Measurements from ENCODE around the gene KLF16.
A peak's percentile ranks its signal among the peaks of the same experiment; 100 is the strongest.

Gene KLF16

GRCh38 chr19:1860821-1861598, 2.4 kb downstream of the KLF16 start:
- DNase-seq: no peak
- peaks cover 0 to 74% (median 68%) of the 10 kb centered on the region in 4 experiments for H3K4me1 ChIP-seq (ENCODE audit: control extremely low read depth in 1 of 4, control insufficient read depth in 4 of 4, insufficient read depth in 4 of 4, low read length in 3 of 4)
- H3K36me3 ChIP-seq (ENCODE audit: control insufficient read depth in 4 of 4, insufficient read depth in 4 of 4, low read length in 3 of 4): no peaks in the 10 kb centered on the region
- POLR2A ChIA-PET: no interaction called here
- CTCF ChIA-PET: no interaction called here
- WGBS (ENCODE audit: insufficient coverage): 77% methylated on average over 23 of the region's 28 CpGs
- H3K27ac ChIP-seq (ENCODE audit: insufficient read depth in 1 of 2, low read depth in 1 of 2, low read length in 2 of 2, poor library complexity in 1 of 2, severe bottlenecking in 2 of 2): peak overlapping the region; percentile 33 to 81
- no peaks in the 10 kb centered on the region for H3K27me3 ChIP-seq (replicated peaks in 2 of 5; ENCODE audit: control insufficient read depth in 4 of 5, insufficient read depth in 5 of 5, low read length in 4 of 5)
- no peaks in the 10 kb centered on the region for H3K9me3 ChIP-seq (ENCODE audit: control extremely low read depth in 1 of 5, control insufficient read depth in 4 of 5, insufficient read depth in 2 of 5, low read depth in 1 of 5, low read length in 4 of 5)
- peak overlapping the region in 6 of 7 experiments; percentile 49 to 87 (median 80) for H3K4me3 ChIP-seq (ENCODE audit: control insufficient read depth in 1 of 7, extremely low read depth in 1 of 7, insufficient read depth in 4 of 7, low read depth in 2 of 7, low read length in 6 of 7)

GRCh38 chr19:1860042-1860775, 3.2 kb downstream of the KLF16 start:
- DNase-seq: peak; percentile 67 to 87 (median 84)
- H3K36me3 ChIP-seq (ENCODE audit: control insufficient read depth in 4 of 4, insufficient read depth in 4 of 4, low read length in 3 of 4): no peaks in the 10 kb centered on the region
- H3K27me3 ChIP-seq (replicated peaks in 2 of 5; ENCODE audit: control insufficient read depth in 4 of 5, insufficient read depth in 5 of 5, low read length in 4 of 5): no peaks in the 10 kb centered on the region
- H3K4me1 ChIP-seq (ENCODE audit: control extremely low read depth in 1 of 4, control insufficient read depth in 4 of 4, insufficient read depth in 4 of 4, low read length in 3 of 4): peaks cover 0 to 76% (median 70%) of the 10 kb centered on the region in 4 experiments
- CTCF ChIA-PET: no interaction called here
- H3K27ac ChIP-seq (ENCODE audit: insufficient read depth in 1 of 2, low read depth in 1 of 2, low read length in 2 of 2, poor library complexity in 1 of 2, severe bottlenecking in 2 of 2): peak overlapping the region; percentile 54 to 81
- WGBS (ENCODE audit: insufficient coverage): 56% methylated on average over 12 of the region's 32 CpGs
- POLR2A ChIA-PET: no interaction called here
- H3K4me3 ChIP-seq (ENCODE audit: control insufficient read depth in 1 of 7, extremely low read depth in 1 of 7, insufficient read depth in 4 of 7, low read depth in 2 of 7, low read length in 6 of 7): peak overlapping the region in 2 of 7 experiments; percentile 77 to 87
- no peaks in the 10 kb centered on the region for H3K9me3 ChIP-seq (ENCODE audit: control extremely low read depth in 1 of 5, control insufficient read depth in 4 of 5, insufficient read depth in 2 of 5, low read depth in 1 of 5, low read length in 4 of 5)

GRCh38 chr19:1859331-1859781, 4.0 kb downstream of the KLF16 start:
- DNase-seq: no peak
- POLR2A ChIA-PET: no interaction called here
- Histone ChIP-seq H3K27ac (ENCODE audit: insufficient read depth in 1 of 2, low read depth in 1 of 2, low read length in 2 of 2, poor library complexity in 1 of 2, severe bottlenecking in 2 of 2) (peak overlapping the region; percentile 54 to 81), H3K4me3 (ENCODE audit: control insufficient read depth in 1 of 7, extremely low read depth in 1 of 7, insufficient read depth in 4 of 7, low read depth in 2 of 7, low read length in 6 of 7) (no peak overlapping the region), H3K4me1 (ENCODE audit: control extremely low read depth in 1 of 4, control insufficient read depth in 4 of 4, insufficient read depth in 4 of 4, low read length in 3 of 4) (peaks cover 0 to 77% (median 73%) of the 10 kb centered on the region in 4 experiments), H3K36me3 (ENCODE audit: control insufficient read depth in 4 of 4, insufficient read depth in 4 of 4, low read length in 3 of 4) (no peaks in the 10 kb centered on the region), H3K9me3 (ENCODE audit: control extremely low read depth in 1 of 5, control insufficient read depth in 4 of 5, insufficient read depth in 2 of 5, low read depth in 1 of 5, low read length in 4 of 5) (no peaks in the 10 kb centered on the region), H3K27me3 (replicated peaks in 2 of 5; ENCODE audit: control insufficient read depth in 4 of 5, insufficient read depth in 5 of 5, low read length in 4 of 5) (no peaks in the 10 kb centered on the region)
- WGBS (ENCODE audit: insufficient coverage): 76% methylated on average over 13 of the region's 18 CpGs
- CTCF ChIA-PET: no interaction called here

- no peak for DNase-seq
- Histone ChIP-seq H3K27me3 (replicated peaks in 2 of 5; ENCODE audit: control insufficient read depth in 4 of 5, insufficient read depth in 5 of 5, low read length in 4 of 5) (no peaks in the 10 kb centered on the region), H3K9me3 (ENCODE audit: control extremely low read depth in 1 of 5, control insufficient read depth in 4 of 5, insufficient read depth in 2 of 5, low read depth in 1 of 5, low read length in 4 of 5) (no peaks in the 10 kb centered on the region), H3K4me3 (ENCODE audit: control insufficient read depth in 1 of 7, extremely low read depth in 1 of 7, insufficient read depth in 4 of 7, low read depth in 2 of 7, low read length in 6 of 7) (peak overlapping the region in 1 of 7 experiments; percentile 88), H3K27ac (ENCODE audit: insufficient read depth in 1 of 2, low read depth in 1 of 2, low read length in 2 of 2, poor library complexity in 1 of 2, severe bottlenecking in 2 of 2) (peak overlapping the region; percentile 2 to 86), H3K4me1 (ENCODE audit: control extremely low read depth in 1 of 4, control insufficient read depth in 4 of 4, insufficient read depth in 4 of 4, low read length in 3 of 4) (peaks cover 0 to 85% (median 81%) of the 10 kb centered on the region in 4 experiments), H3K36me3 (ENCODE audit: control insufficient read depth in 4 of 4, insufficient read depth in 4 of 4, low read length in 3 of 4) (no peaks in the 10 kb centered on the region)
- ChIA-PET CTCF (no interaction called here), POLR2A (interaction anchor here (1.3 kb wide), 1 partner anchor 47 kb away, joined by 3 read pairs; the partner anchor contains the start of genes ADAT3 and SCAMP4)
- WGBS (ENCODE audit: insufficient coverage): 48% methylated on average over 9 of the region's 10 CpGs
Measured at GRCh38 chr19:1858412-1859081, 4.8 kb downstream of the KLF16 start.

- H3K9me3 ChIP-seq (ENCODE audit: control extremely low read depth in 1 of 5, control insufficient read depth in 4 of 5, insufficient read depth in 2 of 5, low read depth in 1 of 5, low read length in 4 of 5): no peaks in the 10 kb centered on the region
- H3K27ac ChIP-seq (ENCODE audit: insufficient read depth in 1 of 2, low read depth in 1 of 2, low read length in 2 of 2, poor library complexity in 1 of 2, severe bottlenecking in 2 of 2): peak overlapping the region; percentile 2 to 86
- H3K4me3 ChIP-seq (ENCODE audit: control insufficient read depth in 1 of 7, extremely low read depth in 1 of 7, insufficient read depth in 4 of 7, low read depth in 2 of 7, low read length in 6 of 7): peak overlapping the region in 5 of 7 experiments; percentile 29 to 89 (median 88)
- peaks cover 0 to 4% (median 0%) of the 10 kb centered on the region in 4 experiments for H3K36me3 ChIP-seq (ENCODE audit: control insufficient read depth in 4 of 4, insufficient read depth in 4 of 4, low read length in 3 of 4)
- no peaks in the 10 kb centered on the region for H3K27me3 ChIP-seq (replicated peaks in 2 of 5; ENCODE audit: control insufficient read depth in 4 of 5, insufficient read depth in 5 of 5, low read length in 4 of 5)
- ChIA-PET CTCF (interaction anchor here (1.0 to 1.5 kb wide), 2 partner anchors 9 to 20 kb away, joined by 3 read pairs; no protein-coding TSS in a partner anchor), POLR2A (interaction anchor here (0.6 to 1.3 kb wide), 2 partner anchors 48 to 191 kb away, joined by 3 read pairs; partner anchors contain the start of genes ADAT3 and SCAMP4)
- 19% methylated on average over 14 of the region's 16 CpGs for WGBS (ENCODE audit: insufficient coverage)
- H3K4me1 ChIP-seq (ENCODE audit: control extremely low read depth in 1 of 4, control insufficient read depth in 4 of 4, insufficient read depth in 4 of 4, low read length in 3 of 4): peaks cover 0 to 93% (median 89%) of the 10 kb centered on the region in 4 experiments
- no peak for DNase-seq
Measured at GRCh38 chr19:1857648-1858326, 5.6 kb downstream of the KLF16 start.

Data from common myeloid progenitor, CD34-positive (primary cell).